NCI-H345 treated with DMSO at 0.1 percent for 48 hours (cell line): ENCODE data around the gene ZNF443.
"Not testable (repeated sequence)": the region's sequence is repeated elsewhere in the genome, so short reads cannot be mapped to it uniquely, and the experiment has no call there.

Experiments
- DNase-seq: peaks from one replicate; lab custom pipeline; 2025; ENCODE audit not compliant: unreplicated experiment; lab: John Stamatoyannopoulos, UW

The ZNF443 gene

GRCh38 chr19:12425236-12425887 is 15.5 kb downstream of the ZNF443 start:
- DNase-seq = no peak

- not testable (repeated sequence) for DNase-seq
Measured at GRCh38 chr19:12417273-12417672, 23.5 kb downstream of the ZNF443 start.

- no peak for DNase-seq
Measured at GRCh38 chr19:12411893-12412292, 28.9 kb downstream of the ZNF443 start.

GRCh38 chr19:12400633-12401502 is 40.0 kb downstream of the ZNF443 start, which contains the start of gene ZNF799:
ZNF799 (minus strand) TSS chr19:12401271; CDS start chr19:12401070, 201 bp downstream.
- DNase-seq = peak; percentile 52

GRCh38 chr19:12399901-12400632 is 40.8 kb downstream of the ZNF443 start:
- not testable (repeated sequence) for DNase-seq

- DNase-seq = not testable (repeated sequence)
Measured at GRCh38 chr19:12391148-12391547, 49.7 kb downstream of the ZNF443 start.

- not testable (repeated sequence) for DNase-seq
Measured at GRCh38 chr19:12386365-12386764, 54.5 kb downstream of the ZNF443 start.

GRCh38 chr19:12380444-12380737 is 60.4 kb downstream of the ZNF443 start:
- DNase-seq = no peak

- no peak for DNase-seq
Measured at GRCh38 chr19:12379732-12380443, 60.9 kb downstream of the ZNF443 start.
